GM21367 (cell line): ENCODE data around the gene SYNJ2.

Experiments used
- ATAC-seq: cut with Tn5 transposase; IDR thresholded peaks from one replicate; pipeline ENCODE4 v1.9.1; 2021; ENCODE audit not compliant: unreplicated experiment

Gene SYNJ2

GRCh38 chr6:158071121-158072082 lies 89.7 kb downstream of the SYNJ2 start:
- ATAC-seq, result no peak

GRCh38 chr6:158072083-158072721 lies 90.5 kb downstream of the SYNJ2 start:
- no peak for ATAC-seq

GRCh38 chr6:158073776-158074175 lies 92.1 kb downstream of the SYNJ2 start:
- ATAC-seq, result no peak

DNA sequence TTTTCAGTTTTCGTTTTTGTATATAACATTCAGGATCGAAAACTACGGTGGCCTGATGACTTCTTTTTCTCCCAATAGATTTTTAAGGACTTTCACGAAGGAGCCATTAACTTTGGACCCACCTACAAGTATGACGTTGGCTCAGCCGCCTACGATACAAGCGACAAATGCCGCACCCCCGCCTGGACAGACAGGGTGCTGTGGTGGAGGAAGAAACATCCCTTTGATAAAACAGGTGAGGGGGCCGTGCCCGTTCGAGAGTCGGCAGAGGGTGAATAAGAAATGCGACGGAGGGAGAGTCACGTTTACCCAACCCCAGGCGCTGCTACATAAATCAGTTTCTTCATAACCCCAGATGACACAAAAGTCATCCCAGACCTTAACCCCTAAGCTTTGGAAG lies 94.9 kb downstream of the SYNJ2 start:
- ATAC-seq, result no peak

- ATAC-seq, result no peak
These were observed 96.0 kb downstream of the SYNJ2 start for GRCh38 chr6:158077676-158078075.

GRCh38 chr6:158078320-158078719 lies 96.7 kb downstream of the SYNJ2 start:
- no peak for ATAC-seq

DNA sequence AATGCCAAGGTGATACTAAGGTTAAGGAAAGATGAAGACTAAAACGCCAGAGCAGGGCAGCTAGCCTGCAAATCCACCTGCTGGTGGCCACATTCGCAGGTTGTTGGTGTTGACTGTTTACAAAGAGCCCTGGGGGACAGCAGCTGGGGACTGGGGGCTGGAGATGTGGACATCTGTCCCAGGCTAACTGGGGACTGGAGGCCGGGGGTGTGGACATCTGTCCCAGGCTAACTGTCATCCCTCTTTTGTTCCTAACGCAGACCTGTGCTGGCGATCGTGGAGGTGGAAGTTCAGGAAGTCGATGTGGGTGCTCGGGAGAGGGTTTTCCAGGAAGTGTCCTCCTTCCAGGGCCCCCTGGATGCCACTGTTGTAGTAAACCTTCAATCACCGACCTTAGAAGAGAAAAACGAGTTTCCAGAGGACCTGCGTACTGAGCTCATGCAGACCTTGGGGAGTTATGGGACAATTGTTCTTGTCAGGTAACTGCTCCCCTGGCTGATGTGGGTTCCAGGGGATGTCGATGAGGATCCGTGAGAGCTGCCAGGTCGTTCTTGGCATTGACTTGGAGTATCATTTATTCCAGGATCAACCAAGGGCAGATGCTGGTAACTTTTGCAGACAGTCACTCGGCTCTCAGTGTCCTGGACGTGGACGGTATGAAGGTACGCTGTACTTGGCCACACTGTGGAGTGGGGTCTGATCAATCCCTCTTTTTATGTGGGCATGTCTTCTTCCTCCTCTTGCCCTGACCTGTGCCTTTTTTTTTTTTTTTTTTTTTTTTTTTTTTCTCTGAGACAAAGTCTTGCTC lies 99.4 kb downstream of the SYNJ2 start:
- ATAC-seq, result no peak

- no peak for ATAC-seq
These were observed 99.9 kb downstream of the SYNJ2 start for GRCh38 chr6:158081657-158081935.

GRCh38 chr6:158083455-158084325 lies 102.0 kb downstream of the SYNJ2 start:
- ATAC-seq, result no peak

GRCh38 chr6:158085261-158086053 lies 103.8 kb downstream of the SYNJ2 start:
- no peak for ATAC-seq

DNA sequence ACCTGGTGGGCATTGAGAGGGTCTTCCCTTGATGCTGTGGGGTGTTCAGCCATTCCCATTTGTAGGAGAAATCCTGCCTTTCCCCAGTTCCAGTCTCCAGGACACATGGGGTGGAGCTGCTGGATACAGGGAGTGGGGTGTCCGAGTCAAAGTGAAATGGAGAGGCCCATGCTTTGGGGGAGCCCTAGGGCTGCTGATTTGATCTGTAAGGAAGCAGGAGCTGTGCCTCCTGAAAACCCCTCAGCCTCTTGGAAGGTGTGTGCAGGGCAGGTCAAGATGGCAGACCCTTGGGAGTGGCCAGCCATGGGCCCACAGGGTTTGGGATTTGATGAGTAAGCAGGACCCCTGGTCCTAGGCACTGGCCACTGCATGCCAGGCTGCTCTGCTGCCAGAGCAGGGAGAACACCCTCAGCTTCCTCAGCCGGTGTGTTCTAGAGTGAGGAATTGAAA lies 104.4 kb downstream of the SYNJ2 start:
- ATAC-seq, result no peak

GRCh38 chr6:158086504-158087223 lies 105.0 kb downstream of the SYNJ2 start:
- ATAC-seq, result no peak

DNA sequence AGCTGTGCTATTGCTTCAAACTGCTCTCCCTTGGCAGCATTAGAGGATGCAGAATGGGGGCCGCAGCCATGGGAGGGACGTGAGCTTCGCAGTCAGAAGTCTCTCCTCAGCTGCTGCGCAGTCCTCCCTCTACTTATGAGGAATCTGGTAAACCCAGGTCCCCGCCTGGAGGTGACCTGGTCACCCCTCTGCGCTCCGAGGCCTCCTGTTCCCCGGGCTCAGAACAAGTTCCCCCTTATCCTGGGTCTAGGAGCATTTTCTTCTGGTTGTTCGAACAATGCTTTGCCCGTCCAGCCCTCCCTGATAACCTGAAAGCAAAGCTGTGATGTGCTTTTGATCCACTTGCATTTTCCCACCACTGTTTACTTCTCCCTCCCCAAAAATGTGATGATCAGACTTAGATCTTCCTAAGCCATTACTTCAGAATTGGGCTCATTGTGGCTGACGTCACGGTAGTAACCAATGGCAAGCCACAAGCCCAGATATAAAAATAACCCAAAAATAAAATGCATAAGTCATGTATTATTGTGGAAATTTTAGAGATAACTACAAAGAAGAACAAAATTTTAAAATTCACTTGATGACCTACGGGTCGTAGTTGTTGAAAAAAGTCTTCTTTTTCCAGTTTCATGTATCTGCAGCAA lies 105.7 kb downstream of the SYNJ2 start:
- ATAC-seq, result no peak

GRCh38 chr6:158092806-158093205 lies 111.1 kb downstream of the SYNJ2 start:
- ATAC-seq, result no peak

DNA sequence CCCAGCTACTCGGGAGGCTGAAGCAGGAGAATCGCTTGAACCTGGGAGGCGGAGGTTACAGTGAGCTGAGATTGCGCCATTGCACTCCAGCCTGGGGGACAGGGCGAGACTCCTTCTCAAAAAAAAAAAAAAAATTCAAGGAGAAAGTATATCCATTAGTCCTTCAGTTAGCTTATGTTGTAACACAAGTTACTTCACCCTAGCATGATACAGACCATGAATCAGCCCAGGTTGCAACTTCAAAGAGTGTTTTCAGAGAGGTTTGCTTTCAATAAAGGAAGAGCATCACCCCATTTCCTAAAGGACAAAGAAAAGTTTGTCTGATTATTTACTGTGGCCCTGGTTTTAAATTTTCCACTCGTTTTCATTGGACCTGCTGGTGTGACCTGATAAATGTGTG lies 113.4 kb downstream of the SYNJ2 start:
- no peak for ATAC-seq

GRCh38 chr6:158095671-158096070 lies 114.0 kb downstream of the SYNJ2 start:
- ATAC-seq, result no peak

DNA sequence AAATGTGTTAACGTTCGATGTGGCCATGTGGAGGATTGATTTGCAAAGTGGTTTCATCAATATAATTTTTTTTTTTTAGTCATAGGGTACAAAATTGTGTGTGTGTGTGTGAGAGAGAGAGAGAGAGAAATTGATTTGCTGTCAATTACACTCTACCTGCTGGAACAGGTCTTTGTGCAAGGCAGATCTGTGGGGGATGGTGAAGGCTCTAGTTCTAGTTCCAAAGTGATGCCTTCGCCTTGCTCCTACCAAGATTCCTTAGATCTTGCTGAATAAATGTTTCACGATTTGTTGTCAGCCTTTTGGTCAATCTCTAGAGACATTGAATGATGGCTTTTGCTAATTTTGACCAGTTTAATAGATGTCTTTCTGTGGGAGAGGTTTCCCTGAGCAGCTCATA lies 121.6 kb downstream of the SYNJ2 start:
- ATAC-seq, result no peak

DNA sequence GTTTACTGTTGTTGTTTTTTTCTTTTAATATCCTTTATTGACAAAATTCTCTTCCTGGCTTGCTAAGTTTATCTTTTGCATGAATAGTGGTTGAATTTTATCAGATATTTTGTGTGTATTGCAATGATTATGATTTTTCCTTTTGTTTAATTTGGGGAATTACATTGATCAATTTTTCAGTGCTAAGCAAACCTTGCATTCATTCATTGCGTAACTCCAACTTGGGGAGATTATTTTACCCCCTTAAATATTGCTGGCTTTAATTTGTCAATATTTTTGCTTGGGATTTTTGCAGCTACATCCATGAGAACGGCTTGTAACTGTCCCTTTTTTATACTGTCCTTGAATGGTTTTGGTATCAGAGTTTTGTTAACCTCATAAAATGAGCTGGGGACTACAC lies 123.0 kb downstream of the SYNJ2 start:
- no peak for ATAC-seq

DNA sequence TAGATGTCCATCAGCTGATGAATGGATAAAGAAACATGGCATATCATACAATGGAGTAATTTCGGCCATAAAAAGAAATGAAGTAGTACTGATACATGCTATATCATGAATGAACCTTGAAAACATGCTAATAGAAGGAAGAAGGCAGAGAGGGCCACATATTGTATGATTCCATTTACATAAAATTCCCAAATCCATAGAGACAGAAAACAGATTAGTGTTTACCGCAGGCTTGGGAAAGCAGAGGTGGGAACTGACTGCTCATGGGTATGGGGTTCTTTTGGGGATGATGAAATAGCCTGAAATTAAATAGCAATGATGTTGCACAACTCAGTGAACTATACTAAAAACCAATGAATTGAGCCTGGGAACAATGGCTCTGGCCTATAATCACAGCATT lies 128.1 kb downstream of the SYNJ2 start:
- ATAC-seq, result no peak
